Measurements from ENCODE around the gene ARMC9.

ARMC9 gene

DNA sequence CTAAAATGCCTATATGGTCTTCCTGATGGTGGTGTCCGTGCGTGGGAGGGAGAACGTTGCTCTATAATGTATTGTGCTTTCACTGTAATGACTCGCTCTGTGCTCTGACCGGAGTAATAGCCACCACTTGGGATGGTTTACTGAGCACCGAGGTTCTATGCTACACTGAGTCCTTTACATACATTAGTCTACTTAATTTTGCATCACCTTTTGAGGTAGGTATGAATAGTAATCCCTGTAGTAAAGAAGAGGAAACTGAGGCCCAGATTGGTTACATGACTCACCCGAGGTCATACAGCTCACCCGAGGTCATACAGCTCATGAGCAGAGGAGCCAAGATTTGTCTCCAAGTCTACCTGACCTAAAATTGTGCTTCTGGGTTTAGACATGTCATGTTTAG is 79.5 kb downstream of the ARMC9 start:
- DNase-seq (ENCODE audit: low read depth): no peak
- Histone ChIP-seq H3K4me3 (ENCODE audit: low read length) (no peak overlapping the region), H3K4me1 (ENCODE audit: control insufficient read depth, insufficient read depth, low read length) (no peaks in the 10 kb centered on the region), H3K36me3 (ENCODE audit: control insufficient read depth, insufficient read depth, low read length, severe bottlenecking) (peaks cover 76% of the 10 kb centered on the region), H3K27me3 (replicated peaks; ENCODE audit: control insufficient read depth, insufficient read depth, low read length) (no peaks in the 10 kb centered on the region), H3K9ac (ENCODE audit: low read length) (no peak overlapping the region), H3K9me3 (ENCODE audit: control insufficient read depth, low read length) (no peaks in the 10 kb centered on the region)

GRCh38 chr2:231278868-231279267 is 80.4 kb downstream of the ARMC9 start:
- no peaks in the 10 kb centered on the region for H3K9me3 ChIP-seq (ENCODE audit: control insufficient read depth, low read length)
- H3K4me3 ChIP-seq (ENCODE audit: low read length): no peak overlapping the region
- no peak for DNase-seq (ENCODE audit: low read depth)
- H3K9ac ChIP-seq (ENCODE audit: low read length): no peak overlapping the region
- peaks cover 74% of the 10 kb centered on the region for H3K36me3 ChIP-seq (ENCODE audit: control insufficient read depth, insufficient read depth, low read length, severe bottlenecking)
- no peaks in the 10 kb centered on the region for H3K27me3 ChIP-seq (replicated peaks; ENCODE audit: control insufficient read depth, insufficient read depth, low read length)
- no peaks in the 10 kb centered on the region for H3K4me1 ChIP-seq (ENCODE audit: control insufficient read depth, insufficient read depth, low read length)

- H3K4me1 ChIP-seq (ENCODE audit: control insufficient read depth, insufficient read depth, low read length): no peaks in the 10 kb centered on the region
- no peak overlapping the region for H3K4me3 ChIP-seq (ENCODE audit: low read length)
- peaks cover 65% of the 10 kb centered on the region for H3K36me3 ChIP-seq (ENCODE audit: control insufficient read depth, insufficient read depth, low read length, severe bottlenecking)
- H3K9ac ChIP-seq (ENCODE audit: low read length): no peak overlapping the region
- H3K9me3 ChIP-seq (ENCODE audit: control insufficient read depth, low read length): no peaks in the 10 kb centered on the region
- no peak for DNase-seq (ENCODE audit: low read depth)
- H3K27me3 ChIP-seq (replicated peaks; ENCODE audit: control insufficient read depth, insufficient read depth, low read length): no peaks in the 10 kb centered on the region
Measured at GRCh38 chr2:231280846-231281245, 82.4 kb downstream of the ARMC9 start.

DNA sequence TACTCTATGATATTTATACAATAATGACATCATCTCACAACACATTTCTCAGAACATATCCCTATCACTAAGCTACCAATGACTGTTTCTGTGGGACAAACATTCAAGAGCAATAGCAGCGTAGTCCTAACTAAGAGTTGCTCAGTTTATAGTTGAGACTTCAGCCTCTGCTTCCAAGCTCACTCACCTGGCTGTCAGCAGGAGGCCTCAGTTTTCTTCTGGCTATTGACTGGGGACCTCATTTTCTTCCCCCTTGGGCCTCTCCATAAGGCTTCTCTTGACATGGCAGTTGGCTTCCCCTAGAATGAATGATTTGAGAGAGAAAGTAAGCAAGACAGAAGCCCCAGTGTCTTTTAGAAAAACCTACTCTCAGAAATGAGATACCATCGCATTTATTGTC is 85.9 kb downstream of the ARMC9 start:
- Histone ChIP-seq H3K9ac (ENCODE audit: low read length) (no peak overlapping the region), H3K27me3 (replicated peaks; ENCODE audit: control insufficient read depth, insufficient read depth, low read length) (no peaks in the 10 kb centered on the region), H3K36me3 (ENCODE audit: control insufficient read depth, insufficient read depth, low read length, severe bottlenecking) (peaks cover 59% of the 10 kb centered on the region), H3K4me3 (ENCODE audit: low read length) (no peak overlapping the region), H3K4me1 (ENCODE audit: control insufficient read depth, insufficient read depth, low read length) (no peaks in the 10 kb centered on the region), H3K9me3 (ENCODE audit: control insufficient read depth, low read length) (no peaks in the 10 kb centered on the region)
- no peak for DNase-seq (ENCODE audit: low read depth)

DNA sequence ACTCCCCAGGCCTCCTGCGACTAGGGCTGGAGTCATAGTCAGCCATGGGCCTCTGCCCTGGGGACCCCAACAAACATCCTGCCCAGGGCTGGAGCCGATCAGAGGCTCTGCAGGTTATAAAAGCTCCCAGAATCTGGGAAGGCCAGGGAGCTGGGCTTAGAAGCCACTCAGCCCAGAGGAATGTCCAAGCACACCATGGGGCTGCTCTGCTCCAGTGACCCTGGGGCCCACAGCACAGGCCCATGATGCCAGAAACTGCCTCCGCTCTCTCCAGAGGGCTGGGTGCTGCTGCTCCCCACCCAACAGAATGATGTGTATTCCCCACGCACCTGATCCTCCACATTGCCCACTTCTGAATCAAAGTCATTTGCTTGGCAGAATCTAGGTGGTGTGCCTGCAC is 88.5 kb downstream of the ARMC9 start:
- DNase-seq (ENCODE audit: low read depth): no peak
- no peak overlapping the region for H3K4me3 ChIP-seq (ENCODE audit: low read length)
- peaks cover 58% of the 10 kb centered on the region for H3K36me3 ChIP-seq (ENCODE audit: control insufficient read depth, insufficient read depth, low read length, severe bottlenecking)

DNA sequence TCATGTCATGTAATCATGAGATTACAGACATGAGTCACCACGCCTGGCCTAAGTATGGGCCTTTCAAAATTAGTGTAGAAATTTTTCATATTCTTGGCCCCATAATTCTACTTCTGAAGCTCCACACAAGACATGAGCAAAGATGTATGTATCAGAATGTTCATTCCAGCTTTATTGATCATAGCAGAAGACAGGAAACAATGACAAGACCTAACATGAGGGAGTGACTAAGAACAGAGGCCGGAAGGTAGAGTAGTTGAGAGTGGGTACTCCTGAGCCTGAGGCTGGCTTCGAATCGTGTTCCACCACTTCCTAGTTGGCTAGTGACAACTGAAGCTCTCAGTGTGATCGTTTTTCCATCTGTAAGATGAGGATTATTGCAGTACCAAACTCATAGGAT is 89.3 kb downstream of the ARMC9 start:
- no peaks in the 10 kb centered on the region for H3K27me3 ChIP-seq (replicated peaks; ENCODE audit: control insufficient read depth, insufficient read depth, low read length)
- H3K9ac ChIP-seq (ENCODE audit: low read length): no peak overlapping the region
- H3K4me1 ChIP-seq (ENCODE audit: control insufficient read depth, insufficient read depth, low read length): no peaks in the 10 kb centered on the region
- no peak for DNase-seq (ENCODE audit: low read depth)
- H3K36me3 ChIP-seq (ENCODE audit: control insufficient read depth, insufficient read depth, low read length, severe bottlenecking): peaks cover 58% of the 10 kb centered on the region
- no peaks in the 10 kb centered on the region for H3K9me3 ChIP-seq (ENCODE audit: control insufficient read depth, low read length)
- no peak overlapping the region for H3K4me3 ChIP-seq (ENCODE audit: low read length)

More for the DNA sequence above, 88.5 kb downstream of the ARMC9 start:
- Histone ChIP-seq H3K4me1 (ENCODE audit: control insufficient read depth, insufficient read depth, low read length) (no peaks in the 10 kb centered on the region), H3K27me3 (replicated peaks; ENCODE audit: control insufficient read depth, insufficient read depth, low read length) (no peaks in the 10 kb centered on the region), H3K9me3 (ENCODE audit: control insufficient read depth, low read length) (no peaks in the 10 kb centered on the region), H3K9ac (ENCODE audit: low read length) (no peak overlapping the region)

DNA sequence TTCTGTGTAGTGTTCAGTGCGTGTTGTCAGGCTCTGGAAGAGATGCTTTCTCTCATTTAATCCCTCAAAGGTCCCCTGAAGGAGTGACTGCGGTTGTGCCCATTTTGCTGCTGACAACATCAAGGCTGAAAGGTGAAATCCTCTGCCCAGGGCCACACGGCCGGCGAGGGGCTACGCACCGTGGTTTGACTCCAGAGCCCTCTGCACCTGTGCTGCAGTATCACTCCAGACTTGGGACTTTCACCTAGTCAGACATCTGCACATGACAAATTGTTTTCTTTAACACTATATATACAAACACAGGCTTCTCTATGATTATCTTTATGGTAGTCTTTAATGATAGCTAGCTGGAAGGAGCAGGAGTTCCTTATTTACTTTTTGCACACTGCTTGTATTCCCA is 90.2 kb downstream of the ARMC9 start:
- H3K9ac ChIP-seq (ENCODE audit: low read length): no peak overlapping the region
- no peak for DNase-seq (ENCODE audit: low read depth)
- no peak overlapping the region for H3K4me3 ChIP-seq (ENCODE audit: low read length)
- H3K9me3 ChIP-seq (ENCODE audit: control insufficient read depth, low read length): no peaks in the 10 kb centered on the region
- no peaks in the 10 kb centered on the region for H3K4me1 ChIP-seq (ENCODE audit: control insufficient read depth, insufficient read depth, low read length)
- H3K27me3 ChIP-seq (replicated peaks; ENCODE audit: control insufficient read depth, insufficient read depth, low read length): no peaks in the 10 kb centered on the region
- H3K36me3 ChIP-seq (ENCODE audit: control insufficient read depth, insufficient read depth, low read length, severe bottlenecking): peaks cover 60% of the 10 kb centered on the region

- no peaks in the 10 kb centered on the region for H3K4me1 ChIP-seq (ENCODE audit: control insufficient read depth, insufficient read depth, low read length)
- H3K9me3 ChIP-seq (ENCODE audit: control insufficient read depth, low read length): no peaks in the 10 kb centered on the region
- H3K9ac ChIP-seq (ENCODE audit: low read length): no peak overlapping the region
- H3K36me3 ChIP-seq (ENCODE audit: control insufficient read depth, insufficient read depth, low read length, severe bottlenecking): peaks cover 60% of the 10 kb centered on the region
- H3K4me3 ChIP-seq (ENCODE audit: low read length): no peak overlapping the region
- no peaks in the 10 kb centered on the region for H3K27me3 ChIP-seq (replicated peaks; ENCODE audit: control insufficient read depth, insufficient read depth, low read length)
- DNase-seq (ENCODE audit: low read depth): no peak
Measured at GRCh38 chr2:231290321-231291015, 92.0 kb downstream of the ARMC9 start.

GRCh38 chr2:231292472-231293134 is 94.2 kb downstream of the ARMC9 start:
- Histone ChIP-seq H3K9ac (ENCODE audit: low read length) (no peak overlapping the region), H3K27me3 (replicated peaks; ENCODE audit: control insufficient read depth, insufficient read depth, low read length) (no peaks in the 10 kb centered on the region), H3K9me3 (ENCODE audit: control insufficient read depth, low read length) (no peaks in the 10 kb centered on the region), H3K4me1 (ENCODE audit: control insufficient read depth, insufficient read depth, low read length) (no peaks in the 10 kb centered on the region), H3K4me3 (ENCODE audit: low read length) (no peak overlapping the region), H3K36me3 (ENCODE audit: control insufficient read depth, insufficient read depth, low read length, severe bottlenecking) (peaks cover 65% of the 10 kb centered on the region)
- DNase-seq (ENCODE audit: low read depth): no peak

GRCh38 chr2:231293163-231293562 is 94.7 kb downstream of the ARMC9 start:
- Histone ChIP-seq H3K4me3 (ENCODE audit: low read length) (no peak overlapping the region), H3K9ac (ENCODE audit: low read length) (no peak overlapping the region), H3K27me3 (replicated peaks; ENCODE audit: control insufficient read depth, insufficient read depth, low read length) (no peaks in the 10 kb centered on the region), H3K36me3 (ENCODE audit: control insufficient read depth, insufficient read depth, low read length, severe bottlenecking) (peaks cover 63% of the 10 kb centered on the region), H3K4me1 (ENCODE audit: control insufficient read depth, insufficient read depth, low read length) (no peaks in the 10 kb centered on the region), H3K9me3 (ENCODE audit: control insufficient read depth, low read length) (no peaks in the 10 kb centered on the region)
- no peak for DNase-seq (ENCODE audit: low read depth)

DNA sequence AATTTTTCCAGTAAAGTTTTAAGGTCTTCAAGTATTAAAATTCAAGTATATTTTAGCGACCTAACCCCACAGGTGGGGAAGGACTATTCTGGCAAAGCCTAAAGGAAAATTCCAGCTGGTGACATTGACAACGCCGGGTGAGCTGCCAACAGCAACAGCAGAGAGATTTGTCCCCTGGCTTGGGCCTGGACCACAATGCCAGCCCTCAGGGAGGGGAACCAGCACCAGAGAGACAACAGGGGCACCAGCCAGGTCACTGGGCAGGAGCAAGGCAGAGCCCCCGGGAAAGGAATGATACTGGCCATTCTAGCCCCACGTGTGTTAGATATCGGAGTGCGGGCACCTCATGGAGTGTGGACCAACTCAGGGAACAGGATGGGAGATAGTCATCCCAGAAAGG is 95.7 kb downstream of the ARMC9 start:
- H3K27me3 ChIP-seq (replicated peaks; ENCODE audit: control insufficient read depth, insufficient read depth, low read length): no peaks in the 10 kb centered on the region
- no peak overlapping the region for H3K4me3 ChIP-seq (ENCODE audit: low read length)
- no peak overlapping the region for H3K9ac ChIP-seq (ENCODE audit: low read length)
- no peak for DNase-seq (ENCODE audit: low read depth)
- H3K9me3 ChIP-seq (ENCODE audit: control insufficient read depth, low read length): no peaks in the 10 kb centered on the region
- peaks cover 58% of the 10 kb centered on the region for H3K36me3 ChIP-seq (ENCODE audit: control insufficient read depth, insufficient read depth, low read length, severe bottlenecking)
- no peaks in the 10 kb centered on the region for H3K4me1 ChIP-seq (ENCODE audit: control insufficient read depth, insufficient read depth, low read length)
